ENCODE results near the gene RTP5.

Gene RTP5

GRCh38 chr2:241857041-241857541 lies 12.4 kb upstream of the RTP5 start:
- DNase-seq (ENCODE audit: low read depth) = no peak
- TF ChIP-seq, protein P1, sequence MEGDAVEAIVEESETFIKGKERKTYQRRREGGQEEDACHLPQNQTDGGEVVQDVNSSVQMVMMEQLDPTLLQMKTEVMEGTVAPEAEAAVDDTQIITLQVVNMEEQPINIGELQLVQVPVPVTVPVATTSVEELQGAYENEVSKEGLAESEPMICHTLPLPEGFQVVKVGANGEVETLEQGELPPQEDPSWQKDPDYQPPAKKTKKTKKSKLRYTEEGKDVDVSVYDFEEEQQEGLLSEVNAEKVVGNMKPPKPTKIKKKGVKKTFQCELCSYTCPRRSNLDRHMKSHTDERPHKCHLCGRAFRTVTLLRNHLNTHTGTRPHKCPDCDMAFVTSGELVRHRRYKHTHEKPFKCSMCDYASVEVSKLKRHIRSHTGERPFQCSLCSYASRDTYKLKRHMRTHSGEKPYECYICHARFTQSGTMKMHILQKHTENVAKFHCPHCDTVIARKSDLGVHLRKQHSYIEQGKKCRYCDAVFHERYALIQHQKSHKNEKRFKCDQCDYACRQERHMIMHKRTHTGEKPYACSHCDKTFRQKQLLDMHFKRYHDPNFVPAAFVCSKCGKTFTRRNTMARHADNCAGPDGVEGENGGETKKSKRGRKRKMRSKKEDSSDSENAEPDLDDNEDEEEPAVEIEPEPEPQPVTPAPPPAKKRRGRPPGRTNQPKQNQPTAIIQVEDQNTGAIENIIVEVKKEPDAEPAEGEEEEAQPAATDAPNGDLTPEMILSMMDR (conservative IDR thresholded peaks at IDR 0.05; ENCODE audit: low read length) = no peak
- no peak overlapping the region for H3K4me3 ChIP-seq (ENCODE audit: low read length)

- TF ChIP-seq, protein P1 (conservative IDR thresholded peaks at IDR 0.05; ENCODE audit: low read length) = no peak
- DNase-seq (ENCODE audit: low read depth) = no peak
- no peak overlapping the region for H3K4me3 ChIP-seq (ENCODE audit: low read length)
Measured at GRCh38 chr2:241857572-241858121, 11.9 kb upstream of the RTP5 start.

DNA sequence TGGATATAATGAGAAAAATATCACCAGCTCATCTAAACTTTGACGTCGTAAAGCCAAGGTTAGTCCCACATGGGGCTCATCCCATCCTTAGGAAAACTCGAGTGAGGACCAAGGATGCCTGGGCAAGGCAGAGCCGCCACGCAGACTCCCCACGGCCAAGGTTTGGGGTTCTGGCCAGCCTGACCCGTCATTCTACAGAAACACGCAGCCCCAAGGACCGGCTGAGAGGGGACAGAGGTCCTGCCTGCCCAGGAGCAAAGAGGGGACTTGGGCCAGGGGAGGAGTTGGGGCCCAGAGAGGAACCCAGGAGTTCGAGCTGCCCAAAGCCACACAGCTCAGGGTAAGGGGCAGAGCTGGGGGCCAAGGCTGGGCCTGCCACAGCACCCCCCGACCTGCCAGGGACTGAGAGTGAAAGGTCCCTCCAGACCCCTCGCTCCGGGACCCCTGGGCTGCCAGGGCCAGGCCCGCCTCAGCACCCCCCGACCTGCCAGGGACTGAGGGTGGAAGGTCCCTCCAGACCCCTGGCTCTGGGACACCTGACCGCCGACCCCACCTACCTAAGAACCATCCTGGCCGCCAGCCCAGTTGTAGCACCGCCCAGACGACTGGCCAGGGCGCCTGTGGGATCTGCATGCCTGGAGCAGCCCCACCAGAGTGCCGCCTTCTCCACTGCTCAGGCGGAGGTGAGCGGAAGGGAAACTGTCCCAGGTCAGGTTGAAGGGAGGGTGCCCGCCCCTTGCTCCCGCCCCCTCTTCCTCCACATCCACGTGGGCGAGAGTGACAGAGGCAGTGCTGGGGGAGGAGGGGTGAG lies 11.1 kb upstream of the RTP5 start, which contains the start of gene PDCD1:
Gene PDCD1 (minus strand): TSS at position 689 of the 811 bp plus-strand sequence. CDS start 56 bp downstream, at position 633.
- no peak for DNase-seq (ENCODE audit: low read depth)
- H3K4me3 ChIP-seq (ENCODE audit: low read length) = peak within 1 kb of the TSS; percentile 17
- TF ChIP-seq, protein P1 (conservative IDR thresholded peaks at IDR 0.05; ENCODE audit: low read length) = no peak

DNA sequence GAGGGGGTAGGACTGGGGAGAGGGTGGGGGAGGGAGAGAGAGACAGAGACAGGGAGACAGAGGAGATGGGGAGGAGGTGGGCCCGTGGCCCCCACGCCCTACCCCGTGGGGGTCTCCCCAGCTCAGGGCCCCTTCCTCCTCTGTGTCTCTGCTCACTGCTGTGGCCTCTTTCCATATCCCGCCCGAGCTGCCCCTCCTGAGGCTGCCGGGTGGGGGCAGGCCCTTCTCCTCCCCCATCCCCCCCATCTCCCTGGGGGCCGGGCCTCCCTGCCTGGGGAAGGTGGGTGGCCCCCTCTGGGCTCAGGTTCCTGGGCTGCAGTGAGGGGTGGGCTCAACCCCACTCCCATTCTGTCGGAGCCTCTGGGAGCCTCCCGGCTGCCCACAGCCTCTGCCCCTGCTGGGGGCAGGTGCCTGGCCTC lies 10.5 kb upstream of the RTP5 start:
- no peak overlapping the region for H3K4me3 ChIP-seq (ENCODE audit: low read length)
- no peak for DNase-seq (ENCODE audit: low read depth)
- TF ChIP-seq, protein P1 (conservative IDR thresholded peaks at IDR 0.05; ENCODE audit: low read length) = no peak

GRCh38 chr2:241859436-241860183 lies 9.9 kb upstream of the RTP5 start:
- H3K4me3 ChIP-seq (ENCODE audit: low read length) = peak overlapping the region; percentile 17
- DNase-seq (ENCODE audit: low read depth) = no peak
- TF ChIP-seq, protein P1 (conservative IDR thresholded peaks at IDR 0.05; ENCODE audit: low read length) = no peak

- no peak overlapping the region for H3K4me3 ChIP-seq (ENCODE audit: low read length)
- TF ChIP-seq, protein P1 (conservative IDR thresholded peaks at IDR 0.05; ENCODE audit: low read length) = no peak
- no peak for DNase-seq (ENCODE audit: low read depth)
Measured at GRCh38 chr2:241860184-241861078, 9.1 kb upstream of the RTP5 start.

All from AG10803 (cell line).